IPS DF 6.9 (cell line): ENCODE measurements around the gene DPH6.

ENCODE experiments used
- DNase-seq: peaks from one replicate; pipeline ENCODE4 v3.0.0-alpha.2; 2013; ENCODE audit warnings: low read depth, low spot score
- H3K27ac ChIP-seq: one replicate; pipeline ENCODE4 v1.5.1; 2013; ENCODE audit warnings: low read length, control low read depth
- H3K27me3 ChIP-seq: 2 replicates; pipeline ENCODE4 v1.6.1; 2013; ENCODE audit warnings: mild to moderate bottlenecking, low read length; ENCODE audit not compliant: control insufficient read depth, insufficient read depth
- H3K36me3 ChIP-seq: 2 replicates; pipeline ENCODE4 v1.6.1; 2013; ENCODE audit warnings: low read length; ENCODE audit not compliant: control insufficient read depth, insufficient read depth
- H3K4me1 ChIP-seq: 2 replicates; pipeline ENCODE4 v1.6.1; 2013; ENCODE audit warnings: low read length; ENCODE audit not compliant: control insufficient read depth, insufficient read depth
- H3K4me3 ChIP-seq: 2 replicates; pipeline ENCODE4 v1.5.1; 2013; ENCODE audit warnings: mild to moderate bottlenecking, low read length
- H3K9me3 ChIP-seq: 2 replicates; pipeline ENCODE4 v1.6.1; 2013; ENCODE audit warnings: low read length, inconsistent platforms; ENCODE audit not compliant: control insufficient read depth, insufficient read depth
- WGBS: extraction: QIAGEN DNeasy Blood & Tissue Kit; methylation state at CpG from one replicate; pipeline ENCODE4 v1.1.7; 2013; ENCODE audit warnings: mixed read lengths, missing lambda C conversion rate; ENCODE audit not compliant: insufficient read length, insufficient coverage; 5-methylcytosine and 5-hydroxymethylcytosine counted together

DPH6 gene

GRCh38 chr15:35466476-35466875 lies 79.5 kb downstream of the DPH6 start:
- no peaks in the 10 kb centered on the region for H3K27me3 ChIP-seq
- H3K27ac ChIP-seq = no peak overlapping the region
- no peaks in the 10 kb centered on the region for H3K9me3 ChIP-seq
- no peaks in the 10 kb centered on the region for H3K36me3 ChIP-seq
- no CpG with 5 or more reads among the region's 2 CpGs for WGBS
- H3K4me1 ChIP-seq = no peaks in the 10 kb centered on the region
- no peak for DNase-seq
- no peak overlapping the region for H3K4me3 ChIP-seq

GRCh38 chr15:35465783-35466182 lies 80.2 kb downstream of the DPH6 start:
- Histone ChIP-seq H3K4me1 (no peaks in the 10 kb centered on the region), H3K9me3 (no peaks in the 10 kb centered on the region), H3K36me3 (no peaks in the 10 kb centered on the region), H3K27ac (no peak overlapping the region), H3K27me3 (no peaks in the 10 kb centered on the region), H3K4me3 (no peak overlapping the region)
- no peak for DNase-seq

DNA sequence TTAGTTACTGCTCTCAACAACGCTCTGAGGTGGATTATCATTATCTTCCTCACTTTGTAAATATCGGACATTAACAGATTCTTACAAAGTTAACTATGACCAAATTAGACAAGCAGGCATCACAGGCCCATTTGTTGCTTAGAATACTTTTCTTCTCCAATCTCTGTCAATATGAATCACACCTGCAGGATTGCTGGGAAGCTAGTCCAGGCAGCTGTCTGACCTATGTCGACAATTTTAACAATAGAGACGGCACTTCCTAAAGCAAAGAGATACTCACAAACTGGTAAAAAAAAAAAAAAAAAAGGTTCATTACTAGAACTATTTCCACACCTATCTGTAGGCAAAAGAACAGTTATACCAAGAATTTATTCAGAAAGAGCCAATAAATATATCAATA lies 85.3 kb downstream of the DPH6 start:
- H3K36me3 ChIP-seq = no peaks in the 10 kb centered on the region
- no peaks in the 10 kb centered on the region for H3K4me1 ChIP-seq
- no peak overlapping the region for H3K27ac ChIP-seq
- no peaks in the 10 kb centered on the region for H3K9me3 ChIP-seq
- no peaks in the 10 kb centered on the region for H3K27me3 ChIP-seq
- no peak for DNase-seq
- no CpG with 5 or more reads among the region's 4 CpGs for WGBS
- H3K4me3 ChIP-seq = no peak overlapping the region

GRCh38 chr15:35458176-35458856 lies 87.6 kb downstream of the DPH6 start:
- Histone ChIP-seq H3K4me3 (no peak overlapping the region), H3K9me3 (no peaks in the 10 kb centered on the region), H3K36me3 (no peaks in the 10 kb centered on the region), H3K27me3 (no peaks in the 10 kb centered on the region), H3K27ac (no peak overlapping the region), H3K4me1 (no peaks in the 10 kb centered on the region)
- WGBS = no CpG with 5 or more reads among the region's 7 CpGs
- DNase-seq = no peak

DNA sequence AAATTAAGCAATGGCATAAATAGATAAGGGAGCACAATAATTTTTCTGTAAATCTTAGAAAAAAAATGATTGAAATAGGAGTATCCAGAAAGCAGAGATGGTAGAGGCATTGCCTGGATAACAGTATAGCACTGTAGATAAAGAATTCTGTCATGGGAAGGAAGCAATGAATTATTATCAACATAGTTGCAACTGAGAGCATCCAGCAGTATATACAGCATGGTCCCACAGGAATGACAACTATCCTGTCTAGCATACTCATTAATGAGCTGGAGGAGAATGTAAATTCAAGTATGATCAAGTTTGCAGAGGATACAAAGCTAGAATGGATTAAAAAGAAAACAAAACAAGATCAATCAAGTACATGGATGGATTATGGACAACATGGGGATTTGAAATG lies 90.8 kb downstream of the DPH6 start:
- Histone ChIP-seq H3K27ac (no peak overlapping the region), H3K4me1 (no peaks in the 10 kb centered on the region), H3K36me3 (no peaks in the 10 kb centered on the region), H3K4me3 (no peak overlapping the region), H3K9me3 (no peaks in the 10 kb centered on the region), H3K27me3 (no peaks in the 10 kb centered on the region)
- no peak for DNase-seq

GRCh38 chr15:35450492-35450891 lies 95.5 kb downstream of the DPH6 start:
- WGBS = no CpG with 5 or more reads among the region's 1 CpG
- no peaks in the 10 kb centered on the region for H3K27me3 ChIP-seq
- H3K4me3 ChIP-seq = no peak overlapping the region
- no peak for DNase-seq
- H3K36me3 ChIP-seq = no peaks in the 10 kb centered on the region
- H3K27ac ChIP-seq = no peak overlapping the region
- no peaks in the 10 kb centered on the region; the same call in 1 of the 2 replicates for H3K4me1 ChIP-seq
- no peaks in the 10 kb centered on the region for H3K9me3 ChIP-seq

DNA sequence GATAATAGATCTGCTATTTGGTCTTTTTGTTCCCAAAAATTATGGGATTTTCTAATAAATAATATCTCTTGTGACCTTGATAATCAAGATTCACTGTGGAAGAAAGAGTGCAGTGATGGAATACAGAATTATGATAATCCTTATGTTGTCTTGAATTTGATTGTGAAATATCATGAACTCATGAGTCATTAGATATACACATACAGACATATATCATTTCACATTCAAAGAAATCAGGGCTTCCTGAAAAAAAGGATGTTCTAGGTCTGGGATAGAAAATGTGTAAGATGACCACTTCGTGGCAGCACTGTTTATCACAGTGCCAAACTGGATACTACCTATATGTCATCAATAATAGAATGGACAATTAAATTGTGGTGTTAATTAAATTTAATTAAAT lies 97.7 kb downstream of the DPH6 start:
- H3K4me3 ChIP-seq = no peak overlapping the region
- no peaks in the 10 kb centered on the region for H3K27me3 ChIP-seq
- no peak overlapping the region for H3K27ac ChIP-seq
- H3K9me3 ChIP-seq = no peaks in the 10 kb centered on the region
- no peaks in the 10 kb centered on the region for H3K36me3 ChIP-seq
- WGBS = no CpG with 5 or more reads among the region's 1 CpG
- H3K4me1 ChIP-seq = no peaks in the 10 kb centered on the region; the same call in 1 of the 2 replicates
- no peak for DNase-seq

- Histone ChIP-seq H3K36me3 (no peaks in the 10 kb centered on the region), H3K4me1 (no peaks in the 10 kb centered on the region; the same call in 1 of the 2 replicates), H3K27ac (no peak overlapping the region), H3K27me3 (no peaks in the 10 kb centered on the region), H3K9me3 (no peaks in the 10 kb centered on the region), H3K4me3 (no peak overlapping the region)
- no peak for DNase-seq
- WGBS = no CpG with 5 or more reads among the region's 4 CpGs
These were observed 100.1 kb downstream of the DPH6 start for GRCh38 chr15:35445891-35446290.

DNA sequence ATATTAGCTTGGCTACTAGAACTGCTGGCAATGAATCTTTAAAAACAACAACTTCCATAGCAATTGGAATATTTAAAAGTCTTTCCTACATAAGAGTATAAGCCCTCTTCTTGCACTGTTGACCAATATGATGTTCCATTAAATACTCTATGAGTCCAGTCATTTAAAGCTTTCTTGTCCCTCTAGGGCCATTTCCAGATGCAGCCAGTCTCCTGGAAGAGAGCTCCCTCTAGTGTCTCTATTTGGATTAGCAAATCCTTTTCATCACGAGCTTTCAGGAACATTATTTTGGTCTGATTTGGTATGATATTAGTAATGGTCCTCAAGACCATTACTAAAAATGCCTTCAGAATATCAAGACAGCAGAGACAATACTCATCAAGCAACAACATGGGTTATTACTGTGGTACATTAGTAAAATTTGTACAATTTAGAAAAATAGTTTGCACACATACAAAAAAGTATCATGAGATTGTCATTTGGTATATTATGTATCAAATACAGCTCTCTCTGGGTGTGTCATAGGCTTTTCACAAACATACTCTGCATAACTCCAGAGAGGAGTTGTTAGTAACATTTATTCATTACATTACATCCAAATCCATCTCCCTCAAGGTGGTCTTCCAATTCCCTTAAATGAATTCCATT lies 101.3 kb downstream of the DPH6 start:
- Histone ChIP-seq H3K36me3 (no peaks in the 10 kb centered on the region), H3K4me3 (no peak overlapping the region), H3K27me3 (no peaks in the 10 kb centered on the region), H3K4me1 (no peaks in the 10 kb centered on the region; the same call in 1 of the 2 replicates), H3K27ac (no peak overlapping the region), H3K9me3 (no peaks in the 10 kb centered on the region)
- WGBS = no CpG with 5 or more reads among the region's 1 CpG
- peak; percentile 22 for DNase-seq

DNA sequence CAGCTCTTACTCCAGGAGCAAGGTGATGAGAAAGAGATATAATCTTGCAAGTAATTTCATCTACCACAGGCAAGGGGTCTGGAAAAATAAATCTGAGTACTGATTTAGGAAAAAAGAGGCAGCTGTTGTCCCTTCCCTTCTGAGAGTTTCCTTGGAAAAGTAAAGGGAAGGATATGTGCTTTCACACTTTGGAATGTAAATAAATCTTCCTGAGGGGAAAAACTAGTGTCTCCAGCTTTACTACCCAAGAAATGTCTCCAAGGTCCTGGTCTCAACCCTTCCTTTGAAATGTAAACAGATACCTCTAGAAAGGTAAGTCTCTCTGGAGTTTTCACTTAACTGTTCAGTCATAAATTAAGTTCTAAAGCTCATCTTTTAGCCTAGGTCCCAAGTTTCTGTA lies 102.6 kb downstream of the DPH6 start:
- DNase-seq = no peak
- H3K27me3 ChIP-seq = no peaks in the 10 kb centered on the region
- H3K27ac ChIP-seq = no peak overlapping the region
- no peaks in the 10 kb centered on the region for H3K36me3 ChIP-seq
- no peaks in the 10 kb centered on the region for H3K9me3 ChIP-seq
- no peaks in the 10 kb centered on the region; the same call in 1 of the 2 replicates for H3K4me1 ChIP-seq
- no peak overlapping the region for H3K4me3 ChIP-seq

- Histone ChIP-seq H3K9me3 (no peaks in the 10 kb centered on the region), H3K36me3 (no peaks in the 10 kb centered on the region), H3K4me1 (no peaks in the 10 kb centered on the region; the same call in 1 of the 2 replicates), H3K27ac (no peak overlapping the region), H3K4me3 (no peak overlapping the region), H3K27me3 (no peaks in the 10 kb centered on the region)
- DNase-seq = no peak
- no CpG with 5 or more reads among the region's 1 CpG for WGBS
These were observed 103.2 kb downstream of the DPH6 start for GRCh38 chr15:35442742-35443141.
